HG03575 (cell line): ENCODE results near the gene GNG13.

Source experiments
- ATAC-seq: cut with Tn5 transposase; IDR thresholded peaks from one replicate; pipeline ENCODE4 v1.9.1; 2021; ENCODE audit not compliant: unreplicated experiment, insufficient number of reproducible peaks, low FRiP score; ENCODE audit errors: extremely low read depth

The GNG13 gene

GRCh38 chr16:817001-817906 lies 16.7 kb upstream of the GNG13 start:
- no peak for ATAC-seq

- no peak for ATAC-seq
Measured at GRCh38 chr16:815861-816260, 15.3 kb upstream of the GNG13 start.

- ATAC-seq: no peak
Measured at GRCh38 chr16:814974-815373, 14.4 kb upstream of the GNG13 start.

DNA sequence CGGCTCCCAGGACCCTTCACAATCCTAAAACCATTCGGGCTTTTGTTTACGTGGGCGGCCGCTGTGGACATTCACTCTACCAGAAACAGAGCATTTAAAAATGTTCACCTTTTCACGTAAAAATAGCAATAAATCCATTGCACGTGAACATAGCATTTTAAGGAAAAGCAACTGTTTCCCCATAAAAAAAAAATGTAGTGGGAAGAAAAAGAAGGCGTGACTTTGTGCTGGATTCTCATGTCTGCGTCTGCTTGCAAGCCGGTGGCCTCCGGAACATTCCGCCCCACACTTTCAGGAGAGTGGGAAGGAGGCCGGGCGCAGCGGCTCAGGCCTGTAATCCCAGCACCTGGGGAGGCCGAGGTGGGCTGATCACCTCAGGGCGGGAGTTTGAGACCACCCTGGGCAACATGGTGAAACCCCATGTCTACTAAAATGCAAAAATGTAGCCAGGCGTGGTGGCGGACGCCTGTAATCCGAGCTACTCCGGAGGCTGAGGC lies 13.4 kb upstream of the GNG13 start:
- no peak for ATAC-seq

GRCh38 chr16:813204-813915 lies 12.8 kb upstream of the GNG13 start:
- ATAC-seq: no peak

- ATAC-seq: no peak
Measured at GRCh38 chr16:808085-808386, 7.5 kb upstream of the GNG13 start.

- ATAC-seq: no peak
Measured at GRCh38 chr16:807347-808084, 7.0 kb upstream of the GNG13 start.

DNA sequence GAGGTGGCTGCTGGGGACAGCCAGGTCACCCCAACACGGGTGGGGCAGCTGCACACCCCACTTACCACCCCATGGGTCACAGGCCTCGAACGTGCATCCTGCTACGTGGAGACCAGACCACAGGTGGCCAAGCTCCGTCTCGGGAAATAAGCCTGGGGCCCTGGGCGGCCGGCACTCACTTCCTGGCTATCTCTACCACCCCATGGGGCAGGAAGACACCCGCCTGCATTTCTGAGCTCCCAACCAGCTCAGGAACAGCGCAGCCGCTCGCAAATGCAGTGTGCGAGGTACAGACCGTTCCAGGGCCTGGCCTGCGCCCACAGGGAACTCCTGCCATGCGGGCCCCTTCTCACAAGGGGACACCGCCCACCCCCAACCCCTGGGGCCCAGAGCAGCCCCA lies 4.9 kb upstream of the GNG13 start:
- ATAC-seq: no peak

- no peak for ATAC-seq
Measured at GRCh38 chr16:804193-805048, 3.9 kb upstream of the GNG13 start.

DNA sequence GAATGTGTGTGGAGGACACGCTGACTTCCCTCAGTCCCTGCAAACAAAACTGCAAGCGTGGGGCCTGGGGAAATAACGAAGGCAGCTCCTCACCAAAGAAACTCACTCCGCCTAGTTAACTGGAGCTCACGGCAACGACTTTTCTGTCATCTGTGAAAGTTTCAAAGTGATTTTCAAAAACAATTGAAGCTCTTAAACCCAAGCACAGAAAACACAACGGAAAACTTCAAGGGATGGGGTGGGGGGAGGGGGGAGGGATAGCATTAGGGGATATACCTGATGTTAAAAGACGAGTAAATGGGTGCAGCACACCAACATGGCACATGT lies 3.2 kb upstream of the GNG13 start:
- ATAC-seq: no peak

DNA sequence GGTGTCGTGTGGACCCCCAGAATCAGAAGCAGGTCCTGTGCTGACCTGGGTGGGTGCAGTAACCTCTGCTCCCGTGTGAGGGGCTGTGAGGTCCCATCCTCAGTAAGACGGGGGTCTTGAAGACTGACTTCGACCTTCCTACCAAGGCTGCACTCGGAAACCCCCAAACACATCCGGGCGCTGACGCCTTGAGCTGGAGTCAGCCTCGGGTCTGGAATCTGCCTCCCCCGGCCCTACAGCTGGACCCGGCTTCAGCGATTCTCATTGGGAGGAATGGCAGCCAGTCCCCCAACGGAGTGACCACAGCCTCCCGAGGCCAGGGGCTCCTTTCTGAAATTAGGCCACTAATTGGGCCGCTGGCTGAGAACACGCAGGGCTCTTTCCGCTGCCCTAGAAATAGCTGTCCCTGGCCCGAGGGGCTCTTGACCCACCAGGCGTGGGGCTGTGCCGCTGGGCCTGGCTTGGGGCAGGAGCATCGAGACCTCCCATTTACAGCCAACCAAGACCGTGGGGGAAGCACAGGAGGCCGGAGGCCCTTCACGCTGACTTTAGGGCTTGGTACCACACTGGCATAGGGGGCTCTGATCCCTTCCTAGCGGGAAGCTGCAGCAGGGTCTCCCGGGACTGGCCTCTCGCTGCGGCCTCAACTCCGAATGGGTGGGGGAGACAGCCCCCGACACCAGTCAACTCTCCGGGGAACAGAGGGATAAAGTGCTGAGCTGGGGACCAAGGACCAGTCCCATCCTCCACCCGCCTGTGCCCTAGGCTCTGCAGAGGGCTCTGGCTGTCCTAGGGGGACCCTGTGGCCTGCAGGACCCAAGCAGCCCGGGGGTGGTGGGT lies 2.6 kb upstream of the GNG13 start:
- ATAC-seq: no peak

DNA sequence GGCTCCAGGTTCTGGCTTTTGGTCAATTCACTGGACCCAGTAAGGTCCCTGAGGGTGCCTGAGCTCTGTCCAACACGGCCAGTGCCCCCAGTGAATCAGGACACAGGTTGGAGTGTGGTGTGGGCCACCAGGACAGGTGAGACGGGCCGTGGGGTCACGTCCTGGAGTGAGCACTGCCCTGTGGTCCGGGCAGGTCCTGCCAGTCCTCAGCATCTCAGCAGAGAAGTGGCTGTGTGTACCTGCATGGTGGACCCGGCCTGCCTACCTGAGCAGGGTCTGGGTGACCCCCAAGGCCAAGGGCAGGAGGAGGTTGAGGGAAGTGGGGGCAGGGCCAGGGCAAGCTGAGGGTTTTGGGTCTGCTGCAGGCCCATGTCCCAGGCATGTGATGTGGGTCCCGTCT lies 1.9 kb upstream of the GNG13 start:
- no peak for ATAC-seq

DNA sequence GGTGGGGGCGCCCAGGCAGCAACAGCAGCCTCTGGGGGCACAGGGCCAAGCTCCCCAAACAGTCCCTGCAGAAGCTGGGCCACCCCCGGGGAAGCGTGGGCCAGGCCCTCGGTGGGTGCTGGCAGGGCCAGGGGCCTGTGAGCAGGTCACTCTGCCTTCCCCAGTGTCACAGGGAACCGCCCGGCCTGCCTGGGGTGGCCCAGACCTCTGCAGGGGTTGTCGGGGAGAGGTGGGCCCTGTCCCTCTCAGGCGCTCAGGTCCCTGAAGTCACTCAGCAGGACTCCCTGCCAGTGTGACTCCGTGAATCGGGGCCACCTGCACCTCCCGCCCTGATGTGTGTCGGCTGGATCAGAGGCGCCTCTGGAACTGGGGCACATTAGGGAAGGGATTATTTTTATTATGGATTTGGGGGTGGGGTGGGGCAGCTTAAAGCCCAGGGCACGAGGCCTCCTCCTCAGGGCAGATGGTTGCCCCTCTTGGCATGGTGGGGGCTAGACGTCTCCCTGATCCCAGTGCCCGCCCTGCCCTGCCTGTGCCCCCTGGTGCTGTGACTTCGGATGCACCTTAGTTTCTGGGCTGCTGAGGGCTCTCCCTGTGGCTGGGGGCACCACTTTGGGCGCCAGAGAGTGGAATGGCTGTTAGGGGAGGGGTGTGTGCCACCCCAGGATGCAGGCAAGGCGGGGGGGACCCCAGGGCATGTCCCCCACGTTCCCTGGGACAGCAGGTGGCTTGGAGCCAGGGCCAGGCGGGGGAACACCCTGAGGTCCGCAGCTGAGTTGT lies 1.2 kb upstream of the GNG13 start:
- no peak for ATAC-seq

DNA sequence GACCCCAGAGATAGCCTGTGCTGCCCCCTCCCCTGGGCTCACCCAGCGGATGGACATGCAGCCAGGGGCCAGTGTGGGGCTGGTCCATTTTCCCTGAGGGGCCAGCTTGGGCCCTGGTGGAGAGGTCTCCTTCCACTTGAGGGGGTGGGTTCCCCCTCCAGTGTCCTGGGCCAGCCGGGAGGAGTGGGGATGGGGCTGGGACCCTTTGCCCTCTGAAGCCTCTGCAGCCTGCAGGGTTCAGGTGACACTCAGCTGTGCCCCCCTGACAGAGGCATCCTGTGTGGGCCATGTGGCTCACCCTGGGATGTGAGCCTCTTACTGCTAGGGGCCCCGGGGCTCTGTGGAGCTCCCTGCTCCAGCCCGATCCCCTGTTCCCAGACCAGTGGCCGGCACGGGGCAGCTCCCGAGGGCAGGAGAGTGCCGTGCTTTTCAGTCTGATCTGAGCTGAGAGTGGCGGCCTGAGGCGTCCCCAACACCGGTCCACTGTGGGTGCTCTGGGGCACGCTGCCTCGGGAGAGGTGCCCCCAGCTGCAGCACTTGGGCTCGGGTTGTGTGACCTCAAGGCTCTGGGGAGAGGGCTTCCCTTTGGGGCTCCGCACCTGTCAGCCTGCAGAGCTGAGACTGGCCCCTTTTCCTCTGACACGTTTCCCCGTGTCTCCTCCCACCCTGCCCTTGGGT lies 439 bp upstream of the GNG13 start:
- no peak for ATAC-seq

GRCh38 chr16:799111-799947 lies 1.2 kb downstream of the GNG13 start:
- no peak for ATAC-seq

DNA sequence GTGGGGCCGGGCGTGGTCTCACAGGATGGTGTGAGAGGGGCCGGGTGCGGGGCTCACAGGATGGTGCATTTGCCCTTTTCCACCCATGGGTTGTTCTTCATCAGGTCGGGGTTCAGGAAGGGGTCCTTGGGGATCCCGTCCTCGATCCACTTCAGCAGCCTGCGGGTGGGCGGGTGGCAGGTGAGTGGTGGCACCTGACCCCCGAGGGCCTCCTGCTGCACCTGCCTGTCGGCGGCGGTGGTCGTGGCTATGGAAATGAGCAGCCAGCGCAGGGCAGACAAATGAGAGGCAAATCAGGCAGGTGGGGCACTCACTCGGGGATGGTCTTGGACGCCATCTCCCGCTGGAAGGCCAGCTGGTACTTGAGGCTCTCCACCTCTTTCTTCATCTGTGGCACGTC lies 1.9 kb downstream of the GNG13 start:
- ATAC-seq: no peak
